OCI-LY1 (cell line): Measurements from ENCODE around the gene SPSB3.

ENCODE experiments used
- EZH2 ChIP-seq: fragments of 200-600 bp; sonication (generic), shearing (Covaris generic); IDR thresholded peaks from 2 replicates; pipeline ENCODE4 v1.8.0; 2017; ENCODE audit warnings: borderline replicate concordance, mixed run types, mild to moderate bottlenecking, antibody characterized with exemption, low read length, moderate library complexity, mixed read lengths
- TF ChIP-seq, protein P1 (sequence below): fragments of 200-600 bp; sonication (generic), shearing (Covaris generic); IDR thresholded peaks from 2 replicates; pipeline ENCODE4 v1.5.1; 2017; ENCODE audit warnings: mild to moderate bottlenecking, antibody characterized with exemption, low read length, moderate library complexity, mixed read lengths

DNA sequence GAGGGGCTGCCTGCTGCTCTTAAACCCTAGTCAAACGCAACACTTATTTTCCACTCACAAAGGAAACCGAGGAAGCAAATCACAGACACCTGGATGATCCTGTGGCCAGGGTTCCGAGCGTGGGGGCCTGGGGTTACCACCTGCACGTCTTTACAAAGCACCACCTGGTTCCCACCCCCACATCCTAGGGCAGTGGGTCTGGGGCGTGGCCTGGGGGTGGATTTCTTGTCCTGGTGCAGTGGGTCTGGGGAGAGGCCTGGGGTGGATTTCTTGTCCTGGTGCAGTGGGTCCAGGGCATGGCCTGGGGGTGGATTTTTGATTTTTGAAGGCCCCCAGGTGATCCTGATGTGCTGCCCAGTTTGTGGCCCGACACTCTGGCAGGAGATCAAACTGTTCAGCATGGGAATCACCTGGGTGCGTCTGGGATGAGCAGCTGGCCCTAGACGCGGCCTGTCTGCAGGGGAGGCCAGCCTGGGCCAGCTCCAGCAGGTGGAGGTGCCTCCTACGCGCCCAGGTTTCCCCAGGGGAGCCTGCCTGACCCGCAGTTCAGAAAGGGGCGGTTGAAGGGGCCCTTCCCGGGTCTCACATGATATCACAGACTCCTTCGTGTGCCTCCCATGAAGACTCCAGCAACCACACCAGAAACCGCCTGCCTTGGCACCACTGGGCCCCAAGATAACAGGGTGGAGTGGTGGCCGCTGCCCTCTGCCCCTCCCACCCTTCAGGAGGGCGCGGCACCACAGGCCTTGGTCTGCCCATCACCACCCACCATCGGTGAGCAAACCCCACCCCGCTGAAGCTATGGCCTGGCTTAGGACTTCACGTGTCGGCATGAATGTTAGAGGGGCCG is 38.0 kb upstream of the SPSB3 start:
- TF ChIP-seq, protein P1, sequence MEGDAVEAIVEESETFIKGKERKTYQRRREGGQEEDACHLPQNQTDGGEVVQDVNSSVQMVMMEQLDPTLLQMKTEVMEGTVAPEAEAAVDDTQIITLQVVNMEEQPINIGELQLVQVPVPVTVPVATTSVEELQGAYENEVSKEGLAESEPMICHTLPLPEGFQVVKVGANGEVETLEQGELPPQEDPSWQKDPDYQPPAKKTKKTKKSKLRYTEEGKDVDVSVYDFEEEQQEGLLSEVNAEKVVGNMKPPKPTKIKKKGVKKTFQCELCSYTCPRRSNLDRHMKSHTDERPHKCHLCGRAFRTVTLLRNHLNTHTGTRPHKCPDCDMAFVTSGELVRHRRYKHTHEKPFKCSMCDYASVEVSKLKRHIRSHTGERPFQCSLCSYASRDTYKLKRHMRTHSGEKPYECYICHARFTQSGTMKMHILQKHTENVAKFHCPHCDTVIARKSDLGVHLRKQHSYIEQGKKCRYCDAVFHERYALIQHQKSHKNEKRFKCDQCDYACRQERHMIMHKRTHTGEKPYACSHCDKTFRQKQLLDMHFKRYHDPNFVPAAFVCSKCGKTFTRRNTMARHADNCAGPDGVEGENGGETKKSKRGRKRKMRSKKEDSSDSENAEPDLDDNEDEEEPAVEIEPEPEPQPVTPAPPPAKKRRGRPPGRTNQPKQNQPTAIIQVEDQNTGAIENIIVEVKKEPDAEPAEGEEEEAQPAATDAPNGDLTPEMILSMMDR = no peak
- TF ChIP-seq EZH2 = no peak
